ENCODE measurements around the gene LAMP2. TPM values are rescaled to one million over a fixed set of nuclear protein-coding genes. Genes with fewer than 3 reads are reported as not detected.

Gene LAMP2
- total RNA-seq (2011; cell fraction: chromatin; rRNA removed; ENCODE audit: low replicate concordance), result 39.3 and 50.9 TPM in 2 replicates
- total RNA-seq (2011; cell fraction: nucleolus; rRNA removed), result 47.0 and 51.5 TPM in 2 replicates
- total RNA-seq (2011; cell fraction: nucleoplasm; rRNA removed), result 60.1 and 67.6 TPM in 2 replicates
- total RNA-seq (2014; rRNA removed) (22.3 and 24.2 TPM in 2 replicates), total RNA-seq (2014; rRNA removed; fragmentation: Illumina TruSeq; extraction: Trizol) (52.7 and 61.3 TPM in 2 replicates), total RNA-seq (2015; rRNA removed; fragmentation: Illumina TruSeq; extraction: Trizol) (75.2 and 77.7 TPM in 2 replicates), total RNA-seq (2021) (41.8 and 43.3 TPM in 2 replicates), polyA plus RNA-seq (2011; rRNA removed) (50.6 and 53.8 TPM in 2 replicates), polyA plus RNA-seq (2014; fragmentation: Illumina TruSeq; extraction: Trizol) (61.0 and 62.1 TPM in 2 replicates), polyA plus RNA-seq (2014; fragmentation: Nextera tagmentation; extraction: Ambion mirVana) (10 to 100 TPM; 47.7 to 48.6 TPM), polyA plus RNA-seq (2014; rRNA removed) (30.7 and 32.9 TPM in 2 replicates), polyA minus RNA-seq (2011; rRNA and poly(A)+ RNA removed) (63.3 and 88.6 TPM in 2 replicates), Bru-seq, nascent RNA (percentile 83 among the genes with signal in this experiment), BruChase-seq, experiment 1, labeled RNA remaining after a 2-hour chase (percentile 90 among the genes with signal in this experiment), BruChase-seq, experiment 2, labeled RNA remaining after a 6-hour chase (percentile 92 among the genes with signal in this experiment)
- polyA plus RNA-seq (2011; cell fraction: cytosol; rRNA removed), result 24.0 and 37.4 TPM in 2 replicates
- polyA plus RNA-seq (2011; cell fraction: nucleus; rRNA removed), result 8.8 and 16.2 TPM in 2 replicates
- 58.2 and 104 TPM in 2 replicates for polyA plus RNA-seq (2012)
- polyA minus RNA-seq (2011; cell fraction: cytosol; rRNA and poly(A)+ RNA removed), result 38.4 and 55.7 TPM in 2 replicates
- polyA minus RNA-seq (2011; cell fraction: nucleus; rRNA and poly(A)+ RNA removed), result 7.7 and 20.4 TPM in 2 replicates
- long read RNA-seq, experiment 1, full-length matches to known transcripts, result 422 of 474 reads
- long read RNA-seq, experiment 1, partial matches to known transcripts, result 14 of 474 reads
- long read RNA-seq, experiment 1, other reads (novel, unspliced or antisense), result 38 of 474 reads
- long read RNA-seq, experiment 2, partial matches to known transcripts, result 2 of 32 reads
- long read RNA-seq, experiment 2, other reads (novel, unspliced or antisense), result 26 of 32 reads
- long read RNA-seq, experiment 3, full-length matches to known transcripts, result 17 of 18 reads
- long read RNA-seq, experiment 3, partial matches to known transcripts, result 1 of 18 reads
- long read RNA-seq, experiment 3, other reads (novel, unspliced or antisense), result 0 of 18 reads

DNA sequence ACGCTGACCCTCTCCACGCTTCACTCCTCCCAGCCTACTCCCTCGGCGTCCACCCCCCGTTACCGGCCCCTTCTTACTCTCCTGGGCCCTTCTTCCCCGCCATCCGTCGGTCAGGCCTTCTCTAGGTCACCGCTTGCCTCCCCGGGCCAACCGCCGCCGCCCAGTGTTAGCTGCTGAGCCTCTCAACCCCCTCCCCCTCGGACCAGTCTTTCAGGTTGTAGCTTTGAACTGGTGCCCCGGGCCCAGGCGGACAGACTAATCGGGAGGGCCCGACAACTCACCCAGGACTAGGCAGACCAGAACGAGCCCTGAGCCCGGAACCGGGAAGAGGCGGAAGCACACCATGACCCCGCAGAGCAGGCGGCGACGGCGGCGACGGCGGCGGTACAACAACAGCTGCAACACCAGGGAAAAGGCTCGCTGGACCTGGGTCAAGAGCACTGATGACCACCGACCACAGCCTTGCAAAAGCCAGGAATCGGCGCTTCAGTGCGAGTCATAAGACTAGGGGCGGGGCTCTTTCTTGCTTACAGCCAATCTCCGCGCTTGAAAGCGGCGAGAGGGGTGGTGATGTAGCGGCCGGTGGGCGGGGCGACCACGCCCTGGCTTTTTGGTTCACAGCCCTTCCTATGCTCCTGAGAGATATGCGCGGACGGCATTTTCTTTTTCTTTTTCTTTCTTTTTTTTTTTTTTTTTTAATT lies at the start of gene LAMP2:
TSS of gene LAMP2 (minus strand) at position 472 of the 701 bp plus-strand sequence. CDS start at position 345, 127 bp downstream.
- H3K9me1 ChIP-seq (ENCODE audit: control insufficient read depth, insufficient read depth, low read length), result no peaks in the 10 kb centered on the region
- no peaks in the 10 kb centered on the region for H3K9me3 ChIP-seq (replicated peaks; ENCODE audit: control insufficient read depth, insufficient read depth, low read depth, low read length)
- H3K27me3 ChIP-seq (ENCODE audit: control insufficient read depth in 2 of 2, insufficient read depth in 2 of 2, low read length in 2 of 2), result no peaks in the 10 kb centered on the region
- ChIA-PET CTCF (ENCODE audit: low intra/inter-chr PET ratio) (no interaction called here), POLR2A (interaction anchor here (0.5 to 1.2 kb wide), 4 partner anchors 12 to 92 kb away, joined by 3 to 6 read pairs (median 4); no protein-coding TSS in a partner anchor)
- FAIRE-seq, result peak; percentile 91
- under 1% methylated on average over 27 of the region's 50 CpGs for WGBS (ENCODE audit: insufficient coverage, low coverage, missing lambda C conversion rate)
- intact Hi-C loops (cut with micrococcal nuclease) (loop anchor here (5.0 kb wide), 1 partner anchor 102 kb away; no protein-coding TSS in a partner anchor), in situ Hi-C loops (cut with MboI) (no loop called here)
- H3K4me2 ChIP-seq (ENCODE audit: insufficient read depth, low read length), result peak within 1 kb of the TSS; percentile 93
- H3K36me3 ChIP-seq (ENCODE audit: control insufficient read depth, insufficient read depth, low read length), result no peaks in the 10 kb centered on the region; the same call in 2 of the 3 replicates
- peak; percentile 89 to 94 (median 90) for DNase-seq (ENCODE audit: extremely low read depth in 1 of 4, low spot score in 3 of 4)
- peaks cover 8 to 12% of the 10 kb centered on the region in 2 experiments; a peak in 3 of 5 replicates for H3K4me1 ChIP-seq (replicated peaks in 1 of 2; ENCODE audit: control insufficient read depth in 2 of 2, insufficient read depth in 2 of 2, low read length in 2 of 2)
- peak within 1 kb of the TSS; percentile 84 to 93 for H3K9ac ChIP-seq (ENCODE audit: insufficient read depth in 1 of 2, low read depth in 2 of 2, low read length in 2 of 2)
- H4K20me1 ChIP-seq (replicated peaks; ENCODE audit: control insufficient read depth, insufficient read depth, low read length), result no peaks in the 10 kb centered on the region
- peak; percentile 97 for ATAC-seq
- H3K27ac ChIP-seq (ENCODE audit: extremely low read depth, low read depth, low read length), result peak within 1 kb of the TSS; percentile 91
- TSS peak; percentile 71 for BruUV-seq (replicated peaks)
- H3K79me2 ChIP-seq (ENCODE audit: control insufficient read depth, insufficient read depth, low read length), result peaks cover 45% of the 10 kb centered on the region
- peak within 1 kb of the TSS; percentile 98 for H3K4me3 ChIP-seq
- peak within 1 kb of the TSS; percentile 87 for H2AFZ ChIP-seq (ENCODE audit: low read depth, low read length)
- TF ChIP-seq HMG20B (CRISPR knock-in tag; IDR thresholded peaks at IDR 0.05), result no peak
- no peak for TF ChIP-seq RNF2 (IDR thresholded peaks at IDR 0.05)
- TF ChIP-seq TAF1 (IDR thresholded peaks at IDR 0.05; ENCODE audit: control insufficient read depth, extremely low read depth, insufficient read depth, low read length, severe bottlenecking), result peak; percentile 61
- no peak for TF ChIP-seq ZSCAN32 (CRISPR knock-in tag; IDR thresholded peaks at IDR 0.05)
- TF ChIP-seq SRSF9 (IDR thresholded peaks at IDR 0.05; ENCODE audit: borderline replicate concordance, low read depth, low read length), result no peak
- TF ChIP-seq PCBP2 (IDR thresholded peaks at IDR 0.05; ENCODE audit: low read depth, low read length, poor library complexity, severe bottlenecking), result no peak
- TF ChIP-seq CHD1 (IDR thresholded peaks at IDR 0.05; ENCODE audit: low read length), result no peak
- peak; percentile 51; the same call in 1 of the 2 replicates for TF ChIP-seq MITF (IDR thresholded peaks at IDR 0.05)
- no peak for TF ChIP-seq ZNF75A (CRISPR knock-in tag; IDR thresholded peaks at IDR 0.05)
- TF ChIP-seq GTF2E2 (tag; IDR thresholded peaks at IDR 0.05), result no peak
- TF ChIP-seq MEF2D (tag; conservative IDR thresholded peaks at IDR 0.05; ENCODE audit: low read depth), result no peak
- TF ChIP-seq TEAD1 (CRISPR knock-in tag; IDR thresholded peaks at IDR 0.05), result 0 out of 4 replicates have a peak, but pooled peaks of 1 of the 2 experiments have one; percentile 41
- TF ChIP-seq, protein P1, sequence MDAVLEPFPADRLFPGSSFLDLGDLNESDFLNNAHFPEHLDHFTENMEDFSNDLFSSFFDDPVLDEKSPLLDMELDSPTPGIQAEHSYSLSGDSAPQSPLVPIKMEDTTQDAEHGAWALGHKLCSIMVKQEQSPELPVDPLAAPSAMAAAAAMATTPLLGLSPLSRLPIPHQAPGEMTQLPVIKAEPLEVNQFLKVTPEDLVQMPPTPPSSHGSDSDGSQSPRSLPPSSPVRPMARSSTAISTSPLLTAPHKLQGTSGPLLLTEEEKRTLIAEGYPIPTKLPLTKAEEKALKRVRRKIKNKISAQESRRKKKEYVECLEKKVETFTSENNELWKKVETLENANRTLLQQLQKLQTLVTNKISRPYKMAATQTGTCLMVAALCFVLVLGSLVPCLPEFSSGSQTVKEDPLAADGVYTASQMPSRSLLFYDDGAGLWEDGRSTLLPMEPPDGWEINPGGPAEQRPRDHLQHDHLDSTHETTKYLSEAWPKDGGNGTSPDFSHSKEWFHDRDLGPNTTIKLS (IDR thresholded peaks at IDR 0.05; ENCODE audit: borderline replicate concordance, low read depth), result no peak
- 0 out of 2 replicates have a peak, but pooled peaks have one; percentile 33 for TF ChIP-seq GTF2F1 (IDR thresholded peaks at IDR 0.05; ENCODE audit: low read depth, low read length)

All from K562 (cell line).